Measurements from ENCODE around the gene NUDT16L1. TPM values are rescaled to one million over a fixed set of nuclear protein-coding genes. Genes with fewer than 3 reads are reported as not detected.

NUDT16L1 gene
- polyA plus RNA-seq, 1 of the 3 experiments (the other 2 are of a cell fraction), result 45.8 TPM

DNA sequence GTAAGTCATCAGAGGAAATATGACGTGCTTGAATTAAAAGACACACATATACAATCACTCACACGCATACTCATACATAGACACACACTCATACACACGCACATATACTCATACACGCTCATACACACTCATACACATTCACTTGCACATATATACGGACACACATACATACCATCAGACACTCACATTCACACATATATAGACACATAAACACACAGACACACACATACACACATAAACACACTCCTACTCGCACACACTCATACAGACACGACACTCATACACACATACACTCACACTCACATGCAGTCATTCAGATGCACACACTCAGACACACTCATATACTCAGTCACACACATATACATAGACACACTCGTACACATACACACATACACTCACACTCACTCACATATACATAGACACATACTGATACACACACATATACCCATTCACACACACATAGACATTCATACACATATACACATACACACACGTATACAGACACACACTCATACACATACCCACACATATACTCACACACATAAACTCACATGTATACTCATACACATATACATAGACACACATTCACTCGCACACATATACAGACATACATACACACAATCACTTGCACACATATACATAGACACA, 24.9 kb upstream of the NUDT16L1 start:
- ChIA-PET CTCF (interaction anchor here (1.2 to 1.4 kb wide), 2 partner anchors 18 to 287 kb away, joined by 3 read pairs; no protein-coding TSS in a partner anchor), POLR2A (no interaction called here)
- no peak overlapping the region for H2AFZ ChIP-seq (ENCODE audit: low read depth)
- no peak overlapping the region for H3K27ac ChIP-seq (ENCODE audit: low read depth in 2 of 2, low read length in 1 of 2)
- TF ChIP-seq SIN3A (IDR thresholded peaks at IDR 0.05; ENCODE audit: borderline replicate concordance, low read depth, low read length) (no peak), RCOR1 (IDR thresholded peaks at IDR 0.05; ENCODE audit: low read length) (no peak), IRF3 (IDR thresholded peaks at IDR 0.05; ENCODE audit: low read depth, low read length) (no peak), SMC3 (IDR thresholded peaks at IDR 0.05; ENCODE audit: low read depth, low read length) (no peak), GABPA (IDR thresholded peaks at IDR 0.05; ENCODE audit: low read depth) (no peak), GATA2 (CRISPR knock-in tag; IDR thresholded peaks at IDR 0.05) (no peak), MXI1 (IDR thresholded peaks at IDR 0.05; ENCODE audit: low read depth, low read length) (no peak), ZBTB33 (IDR thresholded peaks at IDR 0.05; ENCODE audit: borderline replicate concordance, low read depth) (no peak), POLR2AphosphoS5 (IDR thresholded peaks at IDR 0.05; ENCODE audit: low read depth, low read length) (no peak), EP300 (IDR thresholded peaks at IDR 0.05; ENCODE audit: borderline replicate concordance in 1 of 2, low read depth in 1 of 2, low read length in 1 of 2) (no peak), USF1 (IDR thresholded peaks at IDR 0.05; ENCODE audit: borderline replicate concordance, low read depth) (no peak), MAX (IDR thresholded peaks at IDR 0.05; ENCODE audit: low read depth) (no peak), RXRA (IDR thresholded peaks at IDR 0.05; ENCODE audit: borderline replicate concordance, low read depth) (no peak), TEAD4 (IDR thresholded peaks at IDR 0.05; ENCODE audit: borderline replicate concordance, insufficient read depth) (no peak), CHD2 (IDR thresholded peaks at IDR 0.05; ENCODE audit: low read length, partially characterized antibody) (no peak)
- TF ChIP-seq, protein P1, sequence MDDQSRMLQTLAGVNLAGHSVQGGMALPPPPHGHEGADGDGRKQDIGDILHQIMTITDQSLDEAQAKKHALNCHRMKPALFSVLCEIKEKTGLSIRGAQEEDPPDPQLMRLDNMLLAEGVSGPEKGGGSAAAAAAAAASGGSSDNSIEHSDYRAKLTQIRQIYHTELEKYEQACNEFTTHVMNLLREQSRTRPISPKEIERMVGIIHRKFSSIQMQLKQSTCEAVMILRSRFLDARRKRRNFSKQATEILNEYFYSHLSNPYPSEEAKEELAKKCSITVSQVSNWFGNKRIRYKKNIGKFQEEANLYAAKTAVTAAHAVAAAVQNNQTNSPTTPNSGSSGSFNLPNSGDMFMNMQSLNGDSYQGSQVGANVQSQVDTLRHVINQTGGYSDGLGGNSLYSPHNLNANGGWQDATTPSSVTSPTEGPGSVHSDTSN (IDR thresholded peaks at IDR 0.05), result no peak
- 96% methylated on average over 10 of the region's 10 CpGs for WGBS (ENCODE audit: low lambda C conversion rate)
- no peaks in the 10 kb centered on the region for H3F3A ChIP-seq (replicated peaks; ENCODE audit: insufficient read depth)
- no peaks in the 10 kb centered on the region for H3K9me2 ChIP-seq
- no peaks in the 10 kb centered on the region for H3K27me3 ChIP-seq (ENCODE audit: insufficient read depth)
- peaks cover 15 to 31% of the 10 kb centered on the region in 2 experiments for H3K36me3 ChIP-seq (replicated peaks in 1 of 2; ENCODE audit: control insufficient read depth in 1 of 2, insufficient read depth in 2 of 2, low read length in 1 of 2)
- no peak overlapping the region for H3K4me2 ChIP-seq
- H3K9ac ChIP-seq, result no peak overlapping the region
- H3K79me2 ChIP-seq (ENCODE audit: insufficient read depth), result no peaks in the 10 kb centered on the region
- no peaks in the 10 kb centered on the region for H4K20me1 ChIP-seq (ENCODE audit: insufficient read depth)
- no peak overlapping the region for H3K4me3 ChIP-seq (ENCODE audit: low read depth in 2 of 2, low read length in 1 of 2)
- DNase-seq, result no peak
- no peaks in the 10 kb centered on the region for H3K9me3 ChIP-seq
- no peaks in the 10 kb centered on the region for H3K4me1 ChIP-seq (ENCODE audit: control insufficient read depth in 1 of 2, insufficient read depth in 2 of 2, low read depth in 1 of 2, low read length in 1 of 2)
